ENCODE data around the gene MYO15B. TPM values are rescaled to one million over a fixed set of nuclear protein-coding genes. Genes with fewer than 3 reads are reported as not detected.
"Not testable (repeated sequence)": the region's sequence is repeated elsewhere in the genome, so short reads cannot be mapped to it uniquely, and the experiment has no call there.

Gene MYO15B
- total RNA-seq, 1 donor from 2014 or later = 193 TPM

GRCh38 chr17:75575728-75576127 is 11.9 kb upstream of the MYO15B start:
- Histone ChIP-seq H3K4me3 (no peak overlapping the region), H3K36me3 (no peaks in the 10 kb centered on the region), H3K27ac (no peak overlapping the region), H3K4me1 (no peaks in the 10 kb centered on the region), H3K27me3 (no peaks in the 10 kb centered on the region), H3K9me3 (no peaks in the 10 kb centered on the region)
- ATAC-seq (no peak), DNase-seq (no peak)
- no peak for TF ChIP-seq CTCF (IDR thresholded peaks at IDR 0.05)
- intact Hi-C loops (cut with DNase I) = no loop called here

GRCh38 chr17:75576661-75577060 is 10.9 kb upstream of the MYO15B start:
- TF ChIP-seq CTCF (IDR thresholded peaks at IDR 0.05) = no peak
- H3K36me3 ChIP-seq = no peaks in the 10 kb centered on the region
- intact Hi-C loops (cut with DNase I) = no loop called here
- no peak overlapping the region for H3K27ac ChIP-seq
- no peaks in the 10 kb centered on the region for H3K9me3 ChIP-seq
- H3K4me1 ChIP-seq = no peaks in the 10 kb centered on the region
- H3K27me3 ChIP-seq = no peaks in the 10 kb centered on the region
- H3K4me3 ChIP-seq = no peak overlapping the region
- DNase-seq (no peak), ATAC-seq (no peak)

GRCh38 chr17:75581121-75581725 is 6.4 kb upstream of the MYO15B start:
- H3K4me3 ChIP-seq, H3K4me1 ChIP-seq, H3K27ac ChIP-seq, ATAC-seq, DNase-seq, H3K36me3 ChIP-seq, H3K9me3 ChIP-seq, H3K27me3 ChIP-seq: not testable (repeated sequence)
- intact Hi-C loops (cut with DNase I) = loop anchor here (10.0 kb wide), 1 partner anchor 56 kb away; the partner anchor contains the start of gene LLGL2

GRCh38 chr17:75583197-75583596 is 4.4 kb upstream of the MYO15B start:
- peaks cover 10% of the 10 kb centered on the region for H3K4me1 ChIP-seq
- H3K9me3 ChIP-seq, DNase-seq, H3K27ac ChIP-seq, ATAC-seq, H3K4me3 ChIP-seq, H3K27me3 ChIP-seq, H3K36me3 ChIP-seq: not testable (repeated sequence)
- intact Hi-C loops (cut with DNase I) = loop anchor here (10.0 kb wide), 1 partner anchor 58 kb away; the partner anchor contains the start of gene LLGL2

- Histone ChIP-seq H3K4me3 (no peak overlapping the region), H3K4me1 (peaks cover 14% of the 10 kb centered on the region), H3K36me3 (no peaks in the 10 kb centered on the region), H3K27me3 (no peaks in the 10 kb centered on the region), H3K9me3 (no peaks in the 10 kb centered on the region), H3K27ac (no peak overlapping the region)
- ATAC-seq = no peak
- intact Hi-C loops (cut with DNase I) = loop anchor here (10.0 kb wide), 1 partner anchor 60 kb away; the partner anchor contains the start of gene LLGL2
- no peak for DNase-seq
- TF ChIP-seq CTCF (IDR thresholded peaks at IDR 0.05) = no peak
Measured at GRCh38 chr17:75584849-75585175, 2.8 kb upstream of the MYO15B start.

- Histone ChIP-seq H3K27ac (peak overlapping the region; percentile 96), H3K4me1 (peaks cover 15% of the 10 kb centered on the region), H3K4me3 (peak overlapping the region; percentile 74), H3K36me3 (no peaks in the 10 kb centered on the region), H3K27me3 (no peaks in the 10 kb centered on the region), H3K9me3 (no peaks in the 10 kb centered on the region)
- DNase-seq = peak; percentile 84
- ATAC-seq = peak; percentile 10
- intact Hi-C loops (cut with DNase I) = loop anchor here (10.0 kb wide), 1 partner anchor 64 kb away; the partner anchor contains the start of gene LLGL2
- no peak for TF ChIP-seq CTCF (IDR thresholded peaks at IDR 0.05)
Measured at GRCh38 chr17:75588596-75589011, 1.0 kb downstream of the MYO15B start.
